HepG2 (cell line): ENCODE measurements around the gene B4GALT4. TPM values are rescaled to one million over a fixed set of nuclear protein-coding genes. Genes with fewer than 3 reads are reported as not detected.
"Not testable (repeated sequence)": the region's sequence is repeated elsewhere in the genome, so short reads cannot be mapped to it uniquely, and the experiment has no call there.

Experiments used
- ATAC-seq: fragments of 200-7000 bp; cut with Tn5 transposase; 3 replicates; pipeline ENCODE4 v1.9.1; 2020; ENCODE audit warnings: mild to moderate bottlenecking, moderate library complexity
- BruUV-seq: library from RNA; stranded (reverse); fragments of 400-500 nt; replicated peaks from 2 replicates; lab custom pipeline; 2021; lab: Mats Ljungman, UMichigan
- CTCF ChIA-PET: fragments of 300-600 bp; formaldehyde crosslinking; extraction: SDS; loops from one replicate; lab custom pipeline; 2021; ENCODE audit warnings: low total read pairs, inconsistent platforms, low intra/inter-chr PET ratio; lab: Yijun Ruan, JAX
- POLR2A ChIA-PET: fragments of 350-600 bp; sonication (Branson Sonifier 250); formaldehyde crosslinking; loops from one replicate; lab custom pipeline; 2020; ENCODE audit warnings: antibody characterized with exemption, inconsistent platforms; lab: Yijun Ruan, JAX
- DNase-seq: peaks from one replicate; pipeline ENCODE4 v3.0.0-alpha.2; 2015; ENCODE audit warnings: low spot score
- FAIRE-seq: peaks from 3 replicates; lab custom pipeline; 2011; peaks lifted over from hg19 to GRCh38; lab: Jason Lieb, UNC
- H2AFZ ChIP-seq: one replicate; pipeline ENCODE4 v1.6.1; 2011; ENCODE audit warnings: low read length, inconsistent platforms
- H3K27ac ChIP-seq: fragments of 300-600 bp; 3 replicates; pipeline ENCODE4 v1.8.0; 2011; ENCODE audit warnings: mixed run types, mild to moderate bottlenecking, mixed read lengths, low read length, inconsistent platforms; ENCODE audit not compliant: insufficient read depth; ENCODE audit errors: extremely low read length
- H3K27me3 ChIP-seq, 2 experiments: fragments of 200-600 bp in 1 of 2; 2 replicates in 1 of 2; 3 replicates in 1 of 2; pipeline versions ENCODE4 v1.6.0 to v1.8.0; 2011; ENCODE audit warnings: low read length in 2 of 2, mild to moderate bottlenecking in 2 of 2, moderate library complexity in 2 of 2, inconsistent platforms in 1 of 2; ENCODE audit not compliant: insufficient read depth in 2 of 2, control insufficient read depth in 1 of 2
- H3K36me3 ChIP-seq, 2 experiments: fragments of 200-600 bp in 1 of 2; replicated peaks in 1 of 2; 2 replicates in 1 of 2; 3 replicates in 1 of 2; pipeline versions ENCODE4 v1.5.1 to v1.8.0; 2011; ENCODE audit warnings: low read length in 2 of 2, inconsistent platforms in 1 of 2; ENCODE audit not compliant: insufficient read depth in 2 of 2, control insufficient read depth in 1 of 2
- H3K4me1 ChIP-seq: 2 replicates; pipeline ENCODE4 v1.5.1; 2012; ENCODE audit warnings: low read length, inconsistent platforms; ENCODE audit not compliant: insufficient read depth
- H3K4me2 ChIP-seq: 2 replicates; pipeline ENCODE4 v1.6.0; 2011; ENCODE audit warnings: low read depth, low read length, inconsistent platforms
- H3K4me3 ChIP-seq, 3 experiments: fragments of 200-600 bp in 1 of 3; sonication (generic), shearing (Covaris generic) in 1 of 3; replicated peaks in 1 of 3; 2 replicates each; pipeline ENCODE4 v1.5.1; 2011 to 2016; ENCODE audit warnings: low read length in 3 of 3, inconsistent platforms in 2 of 3, low read depth in 2 of 3, mild to moderate bottlenecking in 2 of 3, control low read depth in 1 of 3, mixed read lengths in 1 of 3; ENCODE audit not compliant: insufficient read depth in 1 of 3
- H3K79me2 ChIP-seq: one replicate; pipeline ENCODE4 v1.6.1; 2011; ENCODE audit warnings: low read length, inconsistent platforms; ENCODE audit not compliant: insufficient read depth
- H3K9ac ChIP-seq: 2 replicates; pipeline ENCODE4 v1.6.0; 2011; ENCODE audit warnings: mild to moderate bottlenecking, low read depth, low read length, inconsistent platforms; ENCODE audit not compliant: insufficient read depth
- H3K9me3 ChIP-seq: 2 replicates; pipeline ENCODE4 v1.5.1; 2012; ENCODE audit warnings: mild to moderate bottlenecking, low read length
- H4K20me1 ChIP-seq: 2 replicates; pipeline ENCODE4 v1.6.0; 2011; ENCODE audit warnings: inconsistent platforms, mild to moderate bottlenecking, low read length, moderate library complexity; ENCODE audit not compliant: insufficient read depth
- BCL6 ChIP-seq: IDR thresholded peaks from 2 replicates; pipeline ENCODE4 v1.6.1; 2016; ENCODE audit warnings: missing genetic modification reagents, missing compliant biosample characterization
- ZNF652 ChIP-seq: IDR thresholded peaks from 2 replicates; pipeline ENCODE4 v1.6.1; 2016; ENCODE audit warnings: low read depth, borderline replicate concordance
- WGBS: methylation state at CpG from one replicate; pipeline ENCODE4 v1.1.6; 2017; ENCODE audit warnings: low lambda C conversion rate; 5-methylcytosine and 5-hydroxymethylcytosine counted together
- in situ Hi-C: cut with HindIII; loops from 2 replicates; pipeline ENCODE4 v1.10.0; 2017; ENCODE audit warnings: low pct_unique_long_range_greater_than_20kb; ENCODE audit not compliant: extremely low pct_ligation_motif_present
- intact Hi-C: fragments of 100-400 bp; cut with micrococcal nuclease; formaldehyde crosslinking; loops from one replicate; pipeline ENCODE4 v1.10.0; 2022; ENCODE audit not compliant: unreplicated experiment
- polyA plus RNA-seq, 8 experiments: library from polyadenylated mRNA; depleted of rRNA in 3 of 8; stranded (reverse) in 7 of 8; unstranded in 1 of 8; fragments of >200 nt; fragmentation: Illumina TruSeq in 4 of 8; extraction: Trizol in 4 of 8; gene quantifications; 2 replicates each; pipeline versions ENCODE4 v1.2.1 to v1.2.3, GENCODE V29; 2011 to 2016; ENCODE audit warnings: low read depth in 4 of 8, missing spikeins in 1 of 8, mixed read lengths in 1 of 8; ENCODE audit not compliant: insufficient read depth in 1 of 8
- total RNA-seq, 5 experiments: library from RNA; depleted of rRNA; stranded (reverse); fragments of >200 nt; fragmentation: Illumina TruSeq; extraction: Trizol; gene quantifications; 2 replicates each; pipeline ENCODE4 v1.2.3, GENCODE V29; 2016; ENCODE audit warnings: low read depth in 1 of 5

B4GALT4 gene
- total and polyA plus RNA-seq, 2 of the 13 experiments (the other 11 are each of a cell fraction or from before 2014, with no cell fraction given), result 16.9 to 29.0 TPM

- not testable (repeated sequence) for H3K9me3 ChIP-seq
- TF ChIP-seq ZNF652, result peak; percentile 51; the same call in 1 of the 2 replicates
- TF ChIP-seq BCL6 (CRISPR knock-in tag), result 0 out of 2 replicates have a peak, but pooled peaks have one; percentile 22
- TF ChIP-seq, all 625 proteins: peak for 2; not testable (repeated sequence) for 623
- FAIRE-seq, H3K27ac ChIP-seq, H3K9ac ChIP-seq, H3K36me3 ChIP-seq, in situ Hi-C loops, POLR2A ChIA-PET, H3K27me3 ChIP-seq, BruUV-seq, CTCF ChIA-PET, H4K20me1 ChIP-seq, H2AFZ ChIP-seq, H3K4me2 ChIP-seq, DNase-seq, ATAC-seq, intact Hi-C loops, H3K4me3 ChIP-seq: not testable (repeated sequence)
- peaks cover 19% of the 10 kb centered on the region for H3K79me2 ChIP-seq
- H3K4me1 ChIP-seq, result peaks cover 20% of the 10 kb centered on the region
- 50% methylated on average over 3 of the region's 7 CpGs for whole genome bisulfite sequencing
Observed at GRCh38 chr3:119243058-119243529, 2.4 kb upstream of the B4GALT4 start.

GRCh38 chr3:119242387-119243057, 1.8 kb upstream of the B4GALT4 start:
- H3K4me3 ChIP-seq, H3K4me2 ChIP-seq, H3K9ac ChIP-seq, H3K27me3 ChIP-seq, POLR2A ChIA-PET, ATAC-seq, BruUV-seq, H4K20me1 ChIP-seq, intact Hi-C loops, H2AFZ ChIP-seq, in situ Hi-C loops, DNase-seq, FAIRE-seq, H3K27ac ChIP-seq, H3K36me3 ChIP-seq, H3K9me3 ChIP-seq: not testable (repeated sequence)
- peaks cover 20% of the 10 kb centered on the region for H3K4me1 ChIP-seq
- CTCF ChIA-PET, result interaction anchor here (2.5 kb wide), 1 partner anchor 97 kb away, joined by 18 read pairs; the partner anchor contains the start of gene TEX55
- peaks cover 19% of the 10 kb centered on the region for H3K79me2 ChIP-seq
- WGBS, result 78% methylated on average over 14 of the region's 49 CpGs
